Neuron (in vitro differentiated cells): Measurements from ENCODE around the gene TTC28.

Experiments used
- H2AFZ ChIP-seq: one replicate; pipeline ENCODE4 v1.6.1; 2013; ENCODE audit warnings: low read depth, mild to moderate bottlenecking, inconsistent platforms, low read length, moderate library complexity
- H3K27me3 ChIP-seq: one replicate; pipeline ENCODE4 v1.6.1; 2013; ENCODE audit warnings: low read length; ENCODE audit not compliant: insufficient read depth
- H3K36me3 ChIP-seq: one replicate; pipeline ENCODE4 v1.6.1; 2013; ENCODE audit warnings: low read length; ENCODE audit not compliant: insufficient read depth
- H3K4me1 ChIP-seq: one replicate; pipeline ENCODE4 v1.6.1; 2013; ENCODE audit warnings: low read length; ENCODE audit not compliant: insufficient read depth
- H3K4me3 ChIP-seq: 2 replicates; pipeline ENCODE4 v1.5.1; 2013; ENCODE audit warnings: mild to moderate bottlenecking, low read length, moderate library complexity
- H3K9me3 ChIP-seq: one replicate; pipeline ENCODE4 v1.6.1; 2013; ENCODE audit warnings: low read length

TTC28 gene

GRCh38 chr22:28247136-28247535 is 432.5 kb downstream of the TTC28 start:
- Histone ChIP-seq H3K4me1 (peaks cover 50% of the 10 kb centered on the region), H2AFZ (no peak overlapping the region), H3K9me3 (no peaks in the 10 kb centered on the region), H3K36me3 (no peaks in the 10 kb centered on the region), H3K4me3 (no peak overlapping the region), H3K27me3 (no peaks in the 10 kb centered on the region)

GRCh38 chr22:28246397-28246796 is 433.2 kb downstream of the TTC28 start:
- no peak overlapping the region for H3K4me3 ChIP-seq
- H3K9me3 ChIP-seq = no peaks in the 10 kb centered on the region
- H3K27me3 ChIP-seq = no peaks in the 10 kb centered on the region
- peaks cover 50% of the 10 kb centered on the region for H3K4me1 ChIP-seq
- no peaks in the 10 kb centered on the region for H3K36me3 ChIP-seq
- no peak overlapping the region for H2AFZ ChIP-seq

- Histone ChIP-seq H3K27me3 (no peaks in the 10 kb centered on the region), H2AFZ (no peak overlapping the region), H3K4me1 (peaks cover 50% of the 10 kb centered on the region), H3K36me3 (no peaks in the 10 kb centered on the region), H3K4me3 (no peak overlapping the region), H3K9me3 (no peaks in the 10 kb centered on the region)
Observed at GRCh38 chr22:28245579-28246224, 433.9 kb downstream of the TTC28 start.

- Histone ChIP-seq H3K36me3 (no peaks in the 10 kb centered on the region), H3K4me3 (no peak overlapping the region), H3K27me3 (no peaks in the 10 kb centered on the region), H3K9me3 (no peaks in the 10 kb centered on the region), H2AFZ (no peak overlapping the region), H3K4me1 (peaks cover 46% of the 10 kb centered on the region)
Observed at GRCh38 chr22:28244757-28245156, 434.9 kb downstream of the TTC28 start.

GRCh38 chr22:28243539-28243938 is 436.1 kb downstream of the TTC28 start:
- no peaks in the 10 kb centered on the region for H3K36me3 ChIP-seq
- H3K9me3 ChIP-seq = no peaks in the 10 kb centered on the region
- no peaks in the 10 kb centered on the region for H3K27me3 ChIP-seq
- no peak overlapping the region for H2AFZ ChIP-seq
- H3K4me1 ChIP-seq = peaks cover 35% of the 10 kb centered on the region
- H3K4me3 ChIP-seq = no peak overlapping the region

- no peak overlapping the region for H2AFZ ChIP-seq
- no peaks in the 10 kb centered on the region for H3K27me3 ChIP-seq
- no peak overlapping the region for H3K4me3 ChIP-seq
- peaks cover 3% of the 10 kb centered on the region for H3K9me3 ChIP-seq
- H3K36me3 ChIP-seq = no peaks in the 10 kb centered on the region
- H3K4me1 ChIP-seq = peaks cover 22% of the 10 kb centered on the region
Observed at GRCh38 chr22:28241656-28242290, 437.9 kb downstream of the TTC28 start.

- no peak overlapping the region for H2AFZ ChIP-seq
- no peaks in the 10 kb centered on the region for H3K36me3 ChIP-seq
- no peaks in the 10 kb centered on the region for H3K27me3 ChIP-seq
- peaks cover 7% of the 10 kb centered on the region for H3K4me1 ChIP-seq
- H3K9me3 ChIP-seq = peaks cover 3% of the 10 kb centered on the region
- no peak overlapping the region for H3K4me3 ChIP-seq
Observed at GRCh38 chr22:28239941-28240340, 439.7 kb downstream of the TTC28 start.

GRCh38 chr22:28237783-28238182 is 441.9 kb downstream of the TTC28 start:
- peaks cover 3% of the 10 kb centered on the region for H3K9me3 ChIP-seq

GRCh38 chr22:28237112-28237511 is 442.5 kb downstream of the TTC28 start:
- Histone ChIP-seq H3K9me3 (peaks cover 3% of the 10 kb centered on the region), H3K4me1 (peaks cover 8% of the 10 kb centered on the region)

More at GRCh38 chr22:28237783-28238182, 441.9 kb downstream of the TTC28 start:
- Histone ChIP-seq H3K4me3 (no peak overlapping the region), H2AFZ (no peak overlapping the region), H3K4me1 (peaks cover 5% of the 10 kb centered on the region), H3K27me3 (no peaks in the 10 kb centered on the region), H3K36me3 (no peaks in the 10 kb centered on the region)

GRCh38 chr22:28232204-28232603 is 447.4 kb downstream of the TTC28 start:
- Histone ChIP-seq H2AFZ (no peak overlapping the region), H3K27me3 (no peaks in the 10 kb centered on the region), H3K4me3 (no peak overlapping the region), H3K9me3 (no peaks in the 10 kb centered on the region), H3K36me3 (no peaks in the 10 kb centered on the region), H3K4me1 (peaks cover 27% of the 10 kb centered on the region)

More at GRCh38 chr22:28237112-28237511, 442.5 kb downstream of the TTC28 start:
- H3K4me3 ChIP-seq = no peak overlapping the region
- H3K36me3 ChIP-seq = no peaks in the 10 kb centered on the region
- H2AFZ ChIP-seq = no peak overlapping the region
- no peaks in the 10 kb centered on the region for H3K27me3 ChIP-seq

GRCh38 chr22:28231441-28231840 is 448.2 kb downstream of the TTC28 start:
- Histone ChIP-seq H3K27me3 (no peaks in the 10 kb centered on the region), H3K9me3 (no peaks in the 10 kb centered on the region), H3K4me1 (peaks cover 27% of the 10 kb centered on the region), H3K36me3 (no peaks in the 10 kb centered on the region), H2AFZ (no peak overlapping the region), H3K4me3 (no peak overlapping the region)

- peaks cover 27% of the 10 kb centered on the region for H3K4me1 ChIP-seq
- H3K9me3 ChIP-seq = no peaks in the 10 kb centered on the region
- H3K27me3 ChIP-seq = no peaks in the 10 kb centered on the region
- H2AFZ ChIP-seq = no peak overlapping the region
- no peaks in the 10 kb centered on the region for H3K36me3 ChIP-seq
- no peak overlapping the region for H3K4me3 ChIP-seq
Observed at GRCh38 chr22:28230671-28231070, 449.0 kb downstream of the TTC28 start.

- Histone ChIP-seq H3K27me3 (no peaks in the 10 kb centered on the region), H3K4me1 (peaks cover 24% of the 10 kb centered on the region), H3K9me3 (no peaks in the 10 kb centered on the region), H3K36me3 (no peaks in the 10 kb centered on the region), H3K4me3 (no peak overlapping the region), H2AFZ (no peak overlapping the region)
Observed at GRCh38 chr22:28229566-28230485, 449.8 kb downstream of the TTC28 start.
